Urinary bladder (tissue), 4 donors: ENCODE measurements around the gene DENND2A. TPM values are rescaled to one million over a fixed set of nuclear protein-coding genes. Genes with fewer than 3 reads are reported as not detected.
"Not testable (repeated sequence)": the region's sequence is repeated elsewhere in the genome, so short reads cannot be mapped to it uniquely, and the experiment has no call there.

Experiments used
- DNase-seq: peaks from one replicate; pipeline ENCODE4 v3.0.0-alpha.2; 2015; ENCODE audit errors: extremely low spot score
- H3K27ac ChIP-seq: one replicate; pipeline ENCODE4 v1.5.1; 2013; ENCODE audit warnings: low read depth, mild to moderate bottlenecking, moderate library complexity
- H3K36me3 ChIP-seq: one replicate; pipeline ENCODE4 v1.6.1; 2013; ENCODE audit warnings: mild to moderate bottlenecking, moderate library complexity; ENCODE audit not compliant: insufficient read depth
- H3K4me1 ChIP-seq: one replicate; pipeline ENCODE4 v1.6.1; 2013; ENCODE audit warnings: mild to moderate bottlenecking, moderate library complexity; ENCODE audit not compliant: insufficient read depth
- H3K4me3 ChIP-seq: one replicate; pipeline ENCODE4 v1.5.1; 2013; ENCODE audit warnings: low read depth, low read length
- WGBS: extraction: QIAGEN DNeasy Blood & Tissue Kit; methylation state at CpG from one replicate; pipeline ENCODE4 v1.1.7; 2013; 5-methylcytosine and 5-hydroxymethylcytosine counted together
- polyA plus RNA-seq: library from polyadenylated mRNA; stranded (reverse); fragments of 200-250 nt; gene quantifications from one replicate; pipeline ENCODE4 v1.2.3, GENCODE V29; 2013
- total RNA-seq: library from RNA; depleted of rRNA; stranded (reverse); fragments of >200 nt; gene quantifications from one replicate; pipeline ENCODE4 v1.2.3, GENCODE V29; 2014
- donor health status: healthy with polysubstance abuse.
- donor health status: healthy.

Gene DENND2A
- total and polyA plus RNA-seq, 2 donors = 16.9 to 34.4 TPM

DNA sequence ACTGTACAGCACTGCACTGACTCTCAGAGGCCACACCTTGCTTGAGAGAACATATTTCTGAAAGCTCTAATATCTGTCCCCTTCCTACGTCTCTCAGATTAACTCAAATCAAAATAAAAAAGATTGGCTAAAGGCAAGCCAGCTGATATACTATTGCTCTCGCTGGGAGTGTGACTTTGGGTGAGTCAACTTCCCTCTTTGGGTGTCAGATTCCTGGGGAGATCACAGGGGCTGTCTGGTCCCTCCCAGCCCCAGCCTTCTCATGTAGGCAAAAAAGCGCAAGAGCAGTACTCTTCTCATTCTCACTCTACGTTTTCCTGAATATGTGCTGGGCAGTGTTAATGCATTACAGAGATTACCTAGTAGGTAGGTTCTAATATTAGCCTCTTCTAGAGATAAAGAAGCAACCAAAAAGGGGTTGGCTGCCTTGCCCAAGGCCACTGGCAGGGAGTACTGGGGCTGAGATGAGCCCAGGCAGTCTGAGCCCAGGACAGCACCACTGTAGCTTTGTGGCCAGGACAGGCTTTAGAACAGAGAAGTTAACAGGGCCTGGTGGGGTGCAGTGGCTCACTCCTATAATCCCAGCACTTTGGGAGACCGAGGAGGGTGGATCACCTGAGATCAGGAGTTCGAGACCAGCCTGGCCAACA lies 9.1 kb upstream of the DENND2A start:
- Histone ChIP-seq H3K4me1 (no peaks in the 10 kb centered on the region), H3K27ac (no peak overlapping the region), H3K4me3 (no peak overlapping the region), H3K36me3 (no peaks in the 10 kb centered on the region)
- 84% methylated on average over 6 of the region's 6 CpGs for WGBS
- no peak for DNase-seq

DNA sequence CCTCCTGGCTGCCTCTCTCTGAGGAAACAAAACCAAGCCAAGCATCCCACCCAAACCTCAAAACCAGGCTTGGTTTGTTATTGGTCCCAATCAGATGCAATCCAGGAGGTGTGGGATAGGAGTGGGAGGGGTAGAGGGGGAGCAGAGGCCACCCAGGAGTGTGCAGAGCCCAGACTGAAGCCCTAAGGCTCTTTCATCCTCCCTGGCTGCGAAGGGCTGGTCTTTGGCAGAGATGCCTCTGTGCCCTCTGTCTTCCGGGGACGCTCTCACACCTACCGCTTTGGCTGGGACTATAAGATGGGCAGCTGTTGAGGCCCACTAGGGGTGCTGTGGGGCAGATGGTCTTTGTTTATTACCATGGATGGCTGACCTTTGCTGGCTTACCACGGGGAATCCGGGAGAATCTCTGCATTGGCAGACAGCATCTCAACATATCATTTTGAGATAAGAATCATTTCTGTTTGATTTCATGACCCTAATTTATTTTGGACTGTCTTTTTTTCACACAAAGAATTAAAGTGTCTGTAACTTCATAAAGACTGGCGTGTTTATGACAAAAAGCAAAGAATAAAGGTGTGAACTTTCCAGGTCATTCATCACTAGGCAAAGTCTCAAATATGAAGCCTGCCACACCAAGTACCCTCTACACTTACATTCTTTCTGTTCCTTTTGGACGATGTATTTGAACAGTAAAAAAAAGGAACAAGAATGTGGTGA lies 6.5 kb upstream of the DENND2A start:
- no peak overlapping the region for H3K4me3 ChIP-seq
- DNase-seq = no peak
- H3K27ac ChIP-seq = no peak overlapping the region
- WGBS = 19% methylated on average over 8 of the region's 8 CpGs
- no peaks in the 10 kb centered on the region for H3K36me3 ChIP-seq
- no peaks in the 10 kb centered on the region for H3K4me1 ChIP-seq

- no peak for DNase-seq
- no peaks in the 10 kb centered on the region for H3K36me3 ChIP-seq
- no peaks in the 10 kb centered on the region for H3K4me1 ChIP-seq
- no peak overlapping the region for H3K4me3 ChIP-seq
- no peak overlapping the region for H3K27ac ChIP-seq
- WGBS = 82% methylated on average over 8 of the region's 8 CpGs
Measured at GRCh38 chr7:140645166-140645900, 4.7 kb upstream of the DENND2A start.

DNA sequence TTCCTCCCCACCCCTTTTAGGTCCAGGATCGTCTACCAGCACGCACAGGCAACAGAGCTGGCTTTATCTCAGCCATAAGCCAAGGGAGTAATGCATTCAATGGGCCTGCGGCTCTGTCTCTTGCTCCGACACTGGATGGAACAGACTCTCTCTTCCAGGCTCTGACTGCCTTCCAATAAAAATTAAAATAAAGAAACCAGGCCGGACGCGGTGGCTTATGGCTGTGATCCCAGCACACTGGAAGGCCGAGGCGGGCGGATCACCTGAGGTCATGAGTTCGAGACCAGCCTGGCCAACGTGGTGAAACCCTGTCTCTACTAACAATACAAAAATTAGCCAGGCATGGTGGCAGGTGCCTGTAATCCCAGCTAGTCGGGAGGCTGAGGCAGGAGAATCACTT lies 4.1 kb upstream of the DENND2A start:
- not testable (repeated sequence) for H3K36me3 ChIP-seq, H3K4me1 ChIP-seq, H3K27ac ChIP-seq, H3K4me3 ChIP-seq, DNase-seq
- WGBS = 87% methylated on average over 13 of the region's 13 CpGs

GRCh38 chr7:140643416-140643815 lies 2.8 kb upstream of the DENND2A start:
- Histone ChIP-seq H3K36me3 (no peaks in the 10 kb centered on the region), H3K4me3 (no peak overlapping the region), H3K27ac (no peak overlapping the region), H3K4me1 (no peaks in the 10 kb centered on the region)
- 85% methylated on average over 5 of the region's 5 CpGs for WGBS
- no peak for DNase-seq

DNA sequence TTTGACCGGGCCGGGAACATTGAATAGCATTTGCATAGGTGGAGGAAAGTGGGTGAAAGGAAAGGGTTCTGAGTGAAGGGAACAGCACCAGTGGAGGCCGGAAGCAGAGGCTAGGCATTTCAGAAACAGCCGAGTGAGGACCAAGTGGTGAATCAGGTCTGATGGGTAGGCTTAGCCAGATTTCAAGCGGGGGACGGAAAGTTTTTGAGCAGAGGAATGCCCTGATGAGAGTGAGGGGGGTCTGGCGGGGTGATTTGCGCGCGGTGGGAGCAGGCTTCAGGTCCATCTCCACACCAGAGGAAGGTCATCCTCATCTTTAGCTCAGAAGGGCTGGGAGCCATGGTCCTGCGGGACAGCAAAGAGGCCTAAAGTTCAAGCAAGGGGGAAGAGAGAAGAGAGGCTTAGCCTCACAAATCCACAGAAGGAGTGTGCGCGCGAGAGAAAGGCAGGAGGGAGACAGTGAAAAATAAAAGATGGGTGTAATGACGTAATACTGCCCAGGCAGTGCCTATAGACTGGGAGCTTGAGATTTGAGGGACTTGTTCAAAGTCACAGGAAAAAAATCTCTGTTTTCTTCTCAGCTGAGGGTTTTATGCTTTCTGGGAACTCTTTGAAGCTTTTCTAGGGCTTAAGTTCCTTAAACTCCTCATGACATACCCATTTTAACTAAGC lies 1.0 kb upstream of the DENND2A start:
- 41% methylated on average over 15 of the region's 15 CpGs for WGBS
- no peak for DNase-seq
- H3K4me1 ChIP-seq = no peaks in the 10 kb centered on the region

DNA sequence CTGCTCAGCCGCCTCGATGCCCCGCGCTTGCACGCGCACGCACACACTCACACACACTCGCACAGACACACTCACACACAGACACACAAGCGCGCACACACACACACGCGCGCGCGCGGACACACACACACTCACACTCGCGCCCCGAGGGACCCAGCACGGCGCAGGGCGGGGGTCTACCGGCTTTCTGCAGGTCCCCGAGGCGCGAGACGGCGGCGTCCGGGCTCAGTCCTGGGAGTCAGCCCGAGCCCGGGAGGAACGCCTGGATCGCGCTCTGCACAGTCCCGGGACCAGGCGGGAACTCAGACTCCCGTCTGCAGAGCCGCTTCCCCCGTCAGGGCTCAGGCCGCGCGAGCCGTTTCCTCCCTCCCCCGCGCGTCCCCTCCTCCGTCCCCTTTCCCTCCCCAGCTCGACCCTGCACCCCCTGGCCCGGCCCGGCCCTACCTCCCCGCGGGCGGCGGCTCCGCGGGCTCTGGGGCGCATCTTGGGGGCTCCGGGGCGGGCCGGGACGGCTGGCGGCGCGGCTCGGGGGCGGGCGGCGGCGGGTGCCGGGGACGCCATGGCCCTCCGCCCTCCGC lies 464 bp downstream of the DENND2A start:
- peak overlapping the region; percentile 74 for H3K27ac ChIP-seq
- DNase-seq = no peak
- H3K36me3 ChIP-seq = no peaks in the 10 kb centered on the region
- WGBS = under 1% methylated on average over 72 of the region's 74 CpGs
- H3K4me1 ChIP-seq = no peaks in the 10 kb centered on the region
- H3K4me3 ChIP-seq = peak overlapping the region; percentile 75

More for the DNA sequence above, 1.0 kb upstream of the DENND2A start:
- Histone ChIP-seq H3K27ac (peak overlapping the region; percentile 74), H3K36me3 (no peaks in the 10 kb centered on the region), H3K4me3 (no peak overlapping the region)

- no peaks in the 10 kb centered on the region for H3K36me3 ChIP-seq
- no peak for DNase-seq
- H3K4me3 ChIP-seq = peak overlapping the region; percentile 75
- no peaks in the 10 kb centered on the region for H3K4me1 ChIP-seq
- 8% methylated on average over 15 of the region's 15 CpGs for WGBS
- peak overlapping the region; percentile 74 for H3K27ac ChIP-seq
Measured at GRCh38 chr7:140639366-140640053, 1.1 kb downstream of the DENND2A start.

- no peak for DNase-seq
- no peak overlapping the region for H3K4me3 ChIP-seq
Measured at GRCh38 chr7:140638173-140638791, 2.3 kb downstream of the DENND2A start.

GRCh38 chr7:140637400-140637799 lies 3.2 kb downstream of the DENND2A start:
- H3K4me3 ChIP-seq = no peak overlapping the region
- H3K27ac ChIP-seq = peak overlapping the region; percentile 33
- no peaks in the 10 kb centered on the region for H3K36me3 ChIP-seq
- 57% methylated on average over 3 of the region's 3 CpGs for WGBS
- DNase-seq = no peak
- no peaks in the 10 kb centered on the region for H3K4me1 ChIP-seq

More at GRCh38 chr7:140638173-140638791, 2.3 kb downstream of the DENND2A start:
- Histone ChIP-seq H3K27ac (no peak overlapping the region), H3K4me1 (no peaks in the 10 kb centered on the region), H3K36me3 (no peaks in the 10 kb centered on the region)
- 28% methylated on average over 6 of the region's 6 CpGs for WGBS

- no peaks in the 10 kb centered on the region for H3K4me1 ChIP-seq
- no peak overlapping the region for H3K27ac ChIP-seq
- WGBS = 48% methylated on average over 5 of the region's 5 CpGs
- H3K4me3 ChIP-seq = no peak overlapping the region
- H3K36me3 ChIP-seq = no peaks in the 10 kb centered on the region
- DNase-seq = no peak
Measured at GRCh38 chr7:140635816-140636215, 4.8 kb downstream of the DENND2A start.

GRCh38 chr7:140635345-140635744 lies 5.3 kb downstream of the DENND2A start:
- H3K4me1 ChIP-seq = no peaks in the 10 kb centered on the region
- H3K36me3 ChIP-seq = no peaks in the 10 kb centered on the region
- no peak overlapping the region for H3K4me3 ChIP-seq
- DNase-seq = no peak
- no peak overlapping the region for H3K27ac ChIP-seq
- WGBS = 18% methylated on average over 5 of the region's 5 CpGs
